Subcutaneous adipose tissue (tissue), 4 donors: ENCODE measurements around the gene OGG1. TPM values are rescaled to one million over a fixed set of nuclear protein-coding genes. Genes with fewer than 3 reads are reported as not detected.

Experiments used
- CTCF ChIP-seq: fragments of 450-650 bp; IDR thresholded peaks from one replicate; pipeline ENCODE4 v1.5.1; 2016; ENCODE audit warnings: low read depth, mild to moderate bottlenecking, control low read depth, antibody characterized with exemption, moderate library complexity
- total RNA-seq, 4 donors: library from RNA; depleted of rRNA; stranded (reverse); fragments of >200 nt; gene quantifications; one replicate each; pipeline ENCODE4 v1.1.0, GENCODE V29; 2016

Gene OGG1
- total RNA-seq, 4 donors from 2014 or later = 16.0 to 23.0 (median 19.3) TPM

- TF ChIP-seq CTCF = no peak
Measured at GRCh38 chr3:9793161-9793781, 43.5 kb downstream of the OGG1 start.

- TF ChIP-seq CTCF = no peak
Measured at GRCh38 chr3:9794400-9794799, 44.6 kb downstream of the OGG1 start.

GRCh38 chr3:9795207-9795606 is 45.5 kb downstream of the OGG1 start:
- no peak for TF ChIP-seq CTCF

GRCh38 chr3:9797196-9797945 is 47.6 kb downstream of the OGG1 start:
- TF ChIP-seq CTCF = no peak

GRCh38 chr3:9800529-9800928 is 50.8 kb downstream of the OGG1 start:
- TF ChIP-seq CTCF = no peak

GRCh38 chr3:9803494-9803893 is 53.7 kb downstream of the OGG1 start:
- TF ChIP-seq CTCF = no peak

GRCh38 chr3:9804996-9805395 is 55.2 kb downstream of the OGG1 start:
- no peak for TF ChIP-seq CTCF
